Panc1 (cell line): ENCODE results near the gene GMDS. TPM values are rescaled to one million over a fixed set of nuclear protein-coding genes. Genes with fewer than 3 reads are reported as not detected.

Experiments
- ATAC-seq: fragments of 200-7000 bp; cut with Tn5 transposase; 2 replicates; pipeline ENCODE4 v1.9.1; 2020; ENCODE audit warnings: mild to moderate bottlenecking, moderate library complexity
- BruUV-seq: library from RNA; stranded (reverse); fragments of 400-500 nt; replicated peaks from 2 replicates; lab custom pipeline; 2021; lab: Mats Ljungman, UMichigan
- CTCF ChIA-PET: fragments of 300-600 bp; sonication (Branson Sonifier 250); formaldehyde crosslinking; loops from one replicate; lab custom pipeline; 2022; ENCODE audit warnings: antibody characterized with exemption; lab: Charles Lee
- POLR2A ChIA-PET: fragments of 300-600 bp; sonication (Branson Sonifier 250); formaldehyde crosslinking; loops from one replicate; lab custom pipeline; 2022; ENCODE audit warnings: antibody characterized with exemption; lab: Charles Lee
- DNase-seq: peaks from one replicate; pipeline ENCODE4 v3.0.0-alpha.2; 2010; ENCODE audit warnings: low read depth, low spot score
- H3K27ac ChIP-seq: 2 replicates; pipeline ENCODE4 v1.5.1; 2011; ENCODE audit warnings: mild to moderate bottlenecking, low read length, inconsistent platforms
- H3K27me3 ChIP-seq: fragments of 200-500 bp; sonication (Bioruptor generic); 2 replicates; pipeline ENCODE4 v1.6.0; 2014; ENCODE audit warnings: low read length, inconsistent platforms; ENCODE audit not compliant: control insufficient read depth, insufficient read depth
- H3K36me3 ChIP-seq: fragments of 200-500 bp; sonication (Bioruptor generic); 2 replicates; pipeline ENCODE4 v1.5.1; 2014; ENCODE audit warnings: inconsistent platforms, mild to moderate bottlenecking, low read length, moderate library complexity; ENCODE audit not compliant: control insufficient read depth, insufficient read depth
- H3K4me1 ChIP-seq: 2 replicates; pipeline ENCODE4 v1.5.1; 2011; ENCODE audit warnings: inconsistent platforms, mild to moderate bottlenecking, low read length, moderate library complexity; ENCODE audit not compliant: control insufficient read depth, insufficient read depth
- H3K4me3 ChIP-seq, 2 experiments: 2 replicates each; pipeline ENCODE4 v1.5.1; 2011 to 2012; ENCODE audit warnings: low read depth in 2 of 2, low read length in 2 of 2, mild to moderate bottlenecking in 2 of 2, inconsistent platforms in 1 of 2, moderate library complexity in 1 of 2
- H3K9me3 ChIP-seq: fragments of 200-500 bp; sonication (Bioruptor generic); 2 replicates; pipeline ENCODE4 v1.5.1; 2014; ENCODE audit warnings: low read depth, mild to moderate bottlenecking, inconsistent platforms, low read length, moderate library complexity; ENCODE audit not compliant: control insufficient read depth, insufficient read depth
- CTCF ChIP-seq: fragments of 450-650 bp; IDR thresholded peaks from 2 replicates; pipeline ENCODE4 v1.5.1; 2017; ENCODE audit warnings: mild to moderate bottlenecking
- POLR2AphosphoS5 ChIP-seq: IDR thresholded peaks from 2 replicates; pipeline ENCODE4 v1.6.1; 2012; ENCODE audit warnings: mild to moderate bottlenecking, low read depth, low read length, moderate library complexity
- REST ChIP-seq, 2 experiments: IDR thresholded peaks; 2 replicates each; pipeline ENCODE4 v1.6.1; 2011 to 2012; ENCODE audit warnings: low read depth in 2 of 2, control low read depth in 1 of 2, low read length in 1 of 2, mild to moderate bottlenecking in 1 of 2, moderate library complexity in 1 of 2; ENCODE audit not compliant: insufficient read depth in 1 of 2
- SIN3A ChIP-seq: IDR thresholded peaks from 2 replicates; pipeline ENCODE4 v1.6.1; 2012; ENCODE audit warnings: low read depth, mild to moderate bottlenecking, low read length, moderate library complexity, borderline replicate concordance; ENCODE audit not compliant: insufficient read depth
- TCF7L2 ChIP-seq: IDR thresholded peaks from 2 replicates; pipeline ENCODE4 v1.6.1; 2011; ENCODE audit warnings: mild to moderate bottlenecking, low read depth, low read length, inconsistent platforms
- in situ Hi-C: cut with HindIII; loops from 2 replicates; pipeline ENCODE4 v1.10.0; 2016; ENCODE audit warnings: low sequenced_read_pairs, low pct_unique_long_range_greater_than_20kb
- intact Hi-C: fragments of 100-400 bp; cut with micrococcal nuclease; formaldehyde crosslinking; loops from one replicate; pipeline ENCODE4 v1.10.0; 2022; ENCODE audit not compliant: unreplicated experiment
- total RNA-seq: library from RNA; stranded (reverse); gene quantifications from one replicate; pipeline ENCODE4 v1.2.1, GENCODE V29; 2021; ENCODE audit not compliant: unreplicated experiment

The GMDS gene
- total RNA-seq, 1 experiment from 2014 or later = 9.8 TPM

DNA sequence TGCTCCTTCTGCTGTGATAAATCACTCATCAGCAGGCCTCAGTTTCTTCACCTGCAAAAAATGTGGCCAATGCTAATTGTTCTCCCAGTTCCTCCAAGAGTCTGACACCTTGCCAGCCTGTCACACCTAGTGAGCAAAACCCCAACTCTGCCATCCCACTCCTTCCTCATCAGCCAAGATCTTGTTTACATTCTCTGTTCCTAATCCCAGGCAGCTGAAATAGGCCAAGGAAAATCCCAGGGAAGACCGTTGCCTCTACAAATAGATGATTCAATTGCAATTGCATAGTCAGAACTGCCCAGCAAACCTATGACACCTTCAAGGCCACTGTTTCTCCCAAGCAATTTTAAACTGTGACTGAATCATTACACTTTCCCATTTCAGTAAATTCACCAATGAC lies 78.7 kb downstream of the GMDS start:
- BruUV-seq = no TSS peak
- DNase-seq (peak; percentile 51), ATAC-seq (peak; percentile 73; the same call in 1 of the 2 replicates)
- Histone ChIP-seq H3K4me1 (no peaks in the 10 kb centered on the region), H3K9me3 (no peaks in the 10 kb centered on the region), H3K4me3 (no peak overlapping the region), H3K27me3 (no peaks in the 10 kb centered on the region), H3K27ac (no peak overlapping the region), H3K36me3 (no peaks in the 10 kb centered on the region)
- POLR2A ChIA-PET = no interaction called here
- CTCF ChIA-PET = no interaction called here
- in situ Hi-C loops = no loop called here
- no peak for TF ChIP-seq REST (IDR thresholded peaks at IDR 0.05; ENCODE audit: insufficient read depth in 1 of 2, low read depth in 2 of 2, low read length in 1 of 2)
- TF ChIP-seq POLR2AphosphoS5 = no peak
- no peak for TF ChIP-seq CTCF
- no peak for TF ChIP-seq SIN3A
- TF ChIP-seq TCF7L2 = no peak
- intact Hi-C loops = no loop called here

- DNase-seq (no peak), ATAC-seq (no peak)
- TF ChIP-seq TCF7L2 (no peak), SIN3A (no peak)
- intact Hi-C loops = no loop called here
- H3K27me3 ChIP-seq = no peaks in the 10 kb centered on the region
- no peak overlapping the region for H3K4me3 ChIP-seq
- CTCF ChIA-PET = no interaction called here
- in situ Hi-C loops = no loop called here
- POLR2A ChIA-PET = no interaction called here
- no peaks in the 10 kb centered on the region for H3K9me3 ChIP-seq
- H3K27ac ChIP-seq = no peak overlapping the region
- no TSS peak for BruUV-seq
- H3K36me3 ChIP-seq = no peaks in the 10 kb centered on the region
- H3K4me1 ChIP-seq = no peaks in the 10 kb centered on the region
These were observed 80.1 kb downstream of the GMDS start for GRCh38 chr6:2165286-2165685.

GRCh38 chr6:2164481-2164880 lies 80.9 kb downstream of the GMDS start:
- in situ Hi-C loops = no loop called here
- BruUV-seq = no TSS peak
- ATAC-seq = no peak

More at GRCh38 chr6:2164481-2164880, 80.9 kb downstream of the GMDS start:
- Histone ChIP-seq H3K27ac (no peak overlapping the region), H3K36me3 (no peaks in the 10 kb centered on the region), H3K9me3 (no peaks in the 10 kb centered on the region), H3K4me3 (no peak overlapping the region), H3K4me1 (no peaks in the 10 kb centered on the region), H3K27me3 (no peaks in the 10 kb centered on the region)
- ChIA-PET CTCF (no interaction called here), POLR2A (no interaction called here)
- intact Hi-C loops = no loop called here
- no peak for DNase-seq
- TF ChIP-seq REST (IDR thresholded peaks at IDR 0.05; ENCODE audit: insufficient read depth in 1 of 2, low read depth in 2 of 2, low read length in 1 of 2) (no peak), POLR2AphosphoS5 (no peak), CTCF (no peak), TCF7L2 (no peak)
